DMS 273 treated with DMSO at 0.1 percent for 48 hours (cell line): ENCODE measurements around the gene APLF.
A peak's percentile ranks its signal among the peaks of the same experiment; 100 is the strongest.
"Not testable (repeated sequence)": the region's sequence is repeated elsewhere in the genome, so short reads cannot be mapped to it uniquely, and the experiment has no call there.

ENCODE experiments used
- DNase-seq: peaks from one replicate; lab custom pipeline; 2025; lab: John Stamatoyannopoulos, UW

APLF gene

GRCh38 chr2:68441179-68441993 is 26.0 kb upstream of the APLF start:
- peak; percentile 67 for DNase-seq

DNA sequence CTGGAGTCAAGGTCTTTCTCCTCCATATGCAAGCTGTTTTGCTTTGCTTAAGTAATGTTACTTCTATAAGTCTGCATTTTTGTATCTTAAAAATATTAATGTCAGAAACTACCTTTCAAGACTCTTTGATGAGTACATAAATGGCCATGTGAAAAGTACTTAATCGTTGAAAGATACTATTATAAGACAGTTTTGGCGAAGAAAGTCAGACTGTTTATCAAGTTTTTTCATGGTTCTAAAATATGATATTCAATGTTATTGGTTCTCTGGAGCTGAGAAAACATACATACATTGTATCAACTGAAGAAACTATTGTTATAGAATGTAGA is 25.4 kb upstream of the APLF start:
- no peak for DNase-seq

DNA sequence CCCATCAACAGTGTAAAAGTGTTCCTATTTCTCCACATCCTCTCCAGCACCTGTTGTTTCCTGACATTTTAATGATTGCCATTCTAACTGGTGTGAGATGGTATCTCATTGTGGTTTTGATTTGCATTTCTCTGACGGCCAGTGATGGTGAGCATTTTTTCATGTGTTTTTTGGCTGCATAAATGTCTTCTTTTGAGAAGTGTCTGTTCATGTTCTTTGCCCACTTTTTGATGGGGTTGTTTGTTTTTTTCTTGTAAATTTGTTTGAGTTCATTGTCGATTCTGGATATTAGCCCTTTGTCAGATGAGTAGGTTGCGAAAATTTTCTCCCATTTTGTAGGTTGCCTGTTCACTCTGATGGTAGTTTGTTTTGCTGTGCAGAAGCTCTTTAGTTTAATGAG is 21.0 kb upstream of the APLF start:
- not testable (repeated sequence) for DNase-seq

- no peak for DNase-seq
These were observed 20.3 kb upstream of the APLF start for GRCh38 chr2:68447118-68447517.

DNA sequence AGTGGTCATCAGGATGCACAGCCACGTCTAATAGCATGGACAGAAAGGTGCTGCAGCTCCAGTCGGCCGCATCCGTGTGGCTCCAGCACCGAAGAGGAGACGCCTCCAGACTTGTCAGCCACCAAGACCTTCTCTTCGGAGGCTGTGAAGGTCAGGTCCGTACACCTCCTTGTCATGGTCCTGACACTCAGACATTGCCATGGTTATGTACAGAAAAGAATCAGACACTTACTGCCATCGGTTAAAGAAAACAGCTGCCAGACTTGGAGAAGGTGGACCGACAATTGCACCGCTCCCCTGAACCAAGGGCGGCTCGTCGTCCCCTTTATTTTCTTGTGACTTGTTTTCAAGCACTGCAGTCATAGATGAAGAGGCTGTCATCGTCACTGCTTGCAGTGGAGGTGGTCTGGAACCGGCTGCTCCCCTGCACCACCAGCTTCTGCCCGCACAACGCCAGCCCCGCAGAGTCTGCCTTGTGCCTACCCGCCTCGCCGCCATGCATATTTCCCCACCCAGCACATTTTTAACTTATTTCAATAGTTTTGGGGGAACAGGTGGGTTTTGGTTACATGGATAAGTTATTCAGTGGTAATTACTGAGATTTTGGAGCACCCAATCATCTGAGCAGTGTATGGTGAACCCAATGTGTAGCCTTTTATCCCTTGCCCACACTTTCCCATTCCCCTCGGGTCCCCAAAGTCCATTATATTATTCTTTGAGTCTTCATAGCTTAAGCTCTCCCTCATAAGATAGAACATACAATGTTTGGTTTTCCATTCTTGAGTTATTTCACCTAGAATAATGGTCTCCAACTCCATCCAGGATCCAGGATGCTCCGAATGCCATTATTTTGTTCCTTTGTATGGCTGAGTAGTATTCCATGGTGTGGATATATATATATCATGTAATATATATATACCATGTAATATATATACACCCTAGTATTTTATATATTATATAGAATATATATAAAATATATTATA is 18.4 kb upstream of the APLF start:
- no peak for DNase-seq

- DNase-seq = no peak
These were observed 15.1 kb upstream of the APLF start for GRCh38 chr2:68452158-68452900.

DNA sequence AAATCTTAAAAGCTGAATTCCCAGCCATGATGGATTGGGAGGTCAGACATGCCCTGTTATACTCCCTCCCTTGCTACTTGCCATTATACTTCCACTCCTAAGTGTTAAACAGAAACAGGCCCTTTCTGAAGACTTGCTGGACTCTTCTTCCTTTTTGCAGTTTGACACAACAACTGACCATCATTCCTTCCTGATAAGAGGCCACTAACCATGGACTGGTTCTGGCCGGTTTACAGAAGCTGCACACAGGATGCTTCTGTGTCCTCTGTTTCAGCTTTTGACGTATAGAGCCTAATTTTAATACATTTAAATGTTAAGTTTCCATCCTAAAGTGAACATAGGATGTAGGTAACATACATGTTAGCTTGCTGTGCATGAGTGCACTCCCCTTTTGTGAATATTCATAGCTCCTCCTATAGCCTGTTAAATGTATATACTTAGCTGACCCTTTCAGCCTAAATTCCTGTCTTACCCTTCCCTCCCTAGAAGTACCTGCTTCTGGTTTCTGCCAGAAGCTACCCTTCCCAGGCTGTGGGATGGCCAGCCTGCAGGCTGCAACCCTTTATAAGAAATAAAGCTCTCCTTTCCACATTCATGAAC is 13.5 kb upstream of the APLF start:
- no peak for DNase-seq

DNA sequence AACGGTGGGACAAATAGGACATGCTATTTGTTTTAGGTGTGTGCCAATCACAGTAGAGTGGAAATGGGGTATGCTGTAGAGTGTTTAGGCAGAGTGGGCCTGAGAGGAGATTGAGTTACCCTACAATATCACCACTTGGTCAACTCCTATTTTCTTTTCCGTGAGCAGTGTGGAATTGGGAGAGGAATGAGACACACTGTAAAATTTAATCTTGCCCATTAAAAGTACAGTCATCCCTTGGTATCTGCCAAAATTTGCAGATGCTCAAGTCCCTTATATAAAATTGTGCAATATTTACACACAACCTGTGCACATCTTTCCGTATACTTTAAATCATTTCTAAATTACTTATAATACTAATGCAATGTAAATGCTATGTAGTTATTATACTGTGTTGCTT is 12.7 kb upstream of the APLF start:
- DNase-seq = no peak

- no peak for DNase-seq
These were observed 11.2 kb upstream of the APLF start for GRCh38 chr2:68456198-68456597.

- DNase-seq = no peak
These were observed 8.4 kb upstream of the APLF start for GRCh38 chr2:68458981-68459380.

DNA sequence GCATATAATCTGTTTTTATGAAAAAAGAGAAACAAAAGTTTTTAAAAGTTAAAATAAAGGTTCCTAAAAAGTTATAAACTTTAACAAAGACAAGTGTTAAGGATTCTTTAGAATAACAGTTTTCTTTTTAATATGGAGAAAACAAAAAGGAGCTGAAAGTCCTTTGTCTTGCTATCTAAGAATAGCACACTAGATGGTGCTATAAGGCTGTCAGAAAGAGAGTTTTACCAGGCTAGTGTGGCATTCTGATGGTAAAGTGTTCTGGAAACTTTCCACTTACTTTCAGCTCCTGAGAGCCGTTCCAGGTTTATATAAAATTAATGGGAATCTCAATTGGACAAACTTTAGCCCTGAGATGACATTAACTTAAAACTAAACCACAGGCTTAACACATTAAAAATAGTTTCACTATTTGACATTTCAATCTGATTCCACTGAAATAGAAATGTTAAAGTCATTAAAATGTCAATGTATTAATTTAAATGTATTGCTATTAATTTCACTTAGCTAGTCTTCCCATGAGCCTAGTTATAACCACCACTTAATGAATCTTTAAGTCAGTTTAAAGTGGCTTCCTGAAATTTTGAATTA is 4.0 kb upstream of the APLF start:
- DNase-seq = peak; percentile 23

DNA sequence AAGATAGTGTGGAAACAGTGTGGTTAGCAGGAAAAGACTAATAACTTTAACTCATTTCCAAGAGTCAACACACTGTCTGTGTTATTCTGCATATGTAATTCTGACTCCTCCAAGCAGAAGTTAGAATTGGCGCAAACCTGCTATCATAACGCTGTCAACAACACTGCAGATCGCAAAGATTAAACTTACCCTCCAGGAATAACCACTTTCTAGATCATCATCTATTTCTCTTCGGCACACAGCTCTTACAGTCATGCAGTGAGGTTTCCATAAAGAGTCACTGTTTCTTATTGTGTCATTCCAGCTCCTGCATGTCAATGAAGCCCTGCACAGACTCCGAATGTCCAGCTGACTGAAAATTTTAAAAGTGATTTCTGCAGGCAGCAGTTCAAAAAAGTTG is 2.7 kb upstream of the APLF start:
- DNase-seq = no peak

DNA sequence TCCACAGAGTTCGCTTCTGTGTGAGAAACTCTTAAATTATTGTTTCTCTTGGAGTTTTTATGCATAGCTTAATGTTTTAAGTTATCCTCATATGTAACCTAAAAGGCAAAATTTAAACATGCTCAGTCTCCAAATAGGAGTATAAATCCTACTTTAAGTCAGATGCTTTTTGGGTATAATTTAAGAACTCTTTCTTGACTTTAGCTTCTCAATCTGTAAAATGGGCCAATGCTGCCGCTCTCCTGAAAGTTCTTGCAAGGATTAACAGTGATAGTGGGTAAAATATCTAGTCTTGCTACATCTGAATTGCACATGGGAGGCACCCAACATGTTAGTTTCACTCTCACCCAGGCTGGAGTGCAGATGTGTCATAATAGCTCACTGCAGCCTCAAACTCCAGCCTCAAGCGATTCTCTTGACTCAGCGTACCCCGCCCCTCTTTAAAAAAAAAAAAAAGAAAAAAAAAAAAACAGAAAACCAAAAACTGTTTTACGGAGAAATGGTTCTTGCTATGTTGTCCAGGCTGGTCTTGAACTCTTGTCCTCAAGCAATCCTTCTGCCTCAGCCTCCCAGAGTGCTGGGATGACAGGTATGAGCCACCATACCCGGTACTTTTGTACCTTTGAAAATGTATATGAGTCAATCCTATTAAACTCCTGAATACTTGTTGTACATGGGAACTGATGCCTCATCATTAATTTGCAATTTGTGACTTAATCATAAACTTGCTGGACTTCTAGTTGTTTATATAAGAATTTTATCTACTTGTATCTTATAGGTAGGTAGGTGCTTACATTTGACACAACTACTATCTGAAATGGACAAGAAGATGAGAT is 2.1 kb upstream of the APLF start:
- no peak for DNase-seq

DNA sequence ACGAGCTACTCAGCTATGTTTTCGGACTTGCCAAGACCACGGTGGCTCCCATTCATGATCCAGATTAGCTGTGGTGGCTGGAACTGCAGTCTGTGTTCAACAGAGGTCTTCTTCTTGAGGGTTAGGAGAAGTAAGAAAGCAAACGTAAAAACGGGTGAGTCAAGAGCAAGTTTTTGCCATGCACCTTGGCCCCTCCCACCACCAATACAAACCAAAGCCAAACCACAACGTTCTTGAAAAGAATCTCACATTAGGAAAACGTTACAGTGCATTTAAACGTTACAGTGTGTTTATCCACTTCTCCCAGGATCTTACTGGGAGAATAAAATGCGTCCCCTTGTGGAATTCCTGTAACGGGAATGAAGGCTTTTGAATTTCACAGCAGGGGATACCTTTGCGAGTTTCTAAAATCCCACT is 1.0 kb upstream of the APLF start:
- DNase-seq = no peak

DNA sequence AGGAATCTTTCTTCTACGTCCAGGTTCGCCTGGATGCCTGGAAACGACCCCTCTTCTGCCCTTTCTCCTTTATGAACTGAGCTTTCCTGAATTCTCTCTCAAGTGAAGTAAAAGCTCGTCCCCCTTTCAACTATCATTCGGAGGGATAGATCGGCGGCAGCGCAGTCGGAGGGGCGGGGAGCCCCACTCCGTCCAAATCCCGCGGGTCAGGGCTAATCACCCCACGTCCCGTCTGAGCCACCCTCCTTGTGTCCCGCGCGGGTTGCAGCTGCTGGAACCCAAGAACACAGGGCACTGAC is 658 bp upstream of the APLF start:
- no peak for DNase-seq

DNA sequence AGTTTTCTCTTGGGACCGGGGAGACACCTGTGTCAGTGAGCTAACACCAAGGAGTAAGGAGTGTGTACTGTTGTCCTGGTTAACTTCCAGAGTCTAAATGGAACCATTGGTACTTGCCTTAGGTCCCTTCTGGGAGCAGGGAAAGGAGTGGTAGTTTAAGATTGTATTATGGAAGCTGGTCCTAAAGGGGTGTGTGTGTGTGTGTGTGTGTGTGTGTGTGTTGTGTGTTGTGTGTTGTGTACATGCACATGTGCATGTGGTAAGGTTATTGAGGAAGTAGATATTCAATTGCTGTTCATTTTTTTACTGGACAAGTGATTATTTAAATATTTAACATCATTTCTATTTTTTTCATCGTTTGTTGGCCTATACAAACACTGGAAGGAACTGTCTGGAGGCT is 1.4 kb downstream of the APLF start:
- DNase-seq = no peak

GRCh38 chr2:68469935-68470334 is 2.5 kb downstream of the APLF start:
- no peak for DNase-seq

DNA sequence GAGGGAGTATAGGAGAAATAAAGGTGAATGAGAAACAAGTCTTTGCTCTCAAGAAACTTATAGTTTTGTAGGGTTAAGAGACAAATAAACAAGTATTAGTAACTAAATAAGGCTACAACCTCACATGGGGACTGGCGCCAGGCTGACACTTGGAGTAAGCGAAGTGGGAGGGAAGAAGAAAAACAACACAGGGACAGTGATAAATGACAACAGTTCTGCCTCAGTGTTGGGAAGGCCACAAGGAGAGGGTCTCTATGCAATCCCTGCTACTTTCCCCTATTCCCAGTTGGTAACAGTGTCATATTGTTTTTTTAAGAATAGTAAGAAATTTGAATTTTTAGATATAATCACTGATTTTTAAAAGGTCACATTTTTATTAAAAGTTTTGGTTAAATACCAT is 4.0 kb downstream of the APLF start:
- no peak for DNase-seq

- DNase-seq = no peak
These were observed 5.5 kb downstream of the APLF start for GRCh38 chr2:68472796-68473414.

DNA sequence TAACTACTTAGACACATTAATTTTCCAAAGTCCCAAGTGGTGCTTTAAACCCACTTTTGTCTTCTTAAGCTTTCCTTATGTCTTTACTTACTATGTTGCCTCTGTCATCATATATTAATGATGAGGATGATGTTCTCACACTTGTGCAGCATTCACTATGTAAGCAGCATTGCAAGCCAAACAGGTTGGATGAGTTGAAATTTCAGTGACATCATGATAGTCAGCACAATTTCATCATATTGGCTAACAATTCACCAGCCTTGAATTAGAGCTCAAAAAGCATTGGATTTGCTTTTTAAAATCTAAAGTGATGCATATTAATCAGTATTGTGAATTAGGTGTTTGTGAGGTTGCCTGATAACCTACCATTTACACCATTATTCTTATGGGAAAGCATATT is 7.7 kb downstream of the APLF start:
- DNase-seq = no peak

GRCh38 chr2:68475576-68475975 is 8.2 kb downstream of the APLF start:
- no peak for DNase-seq
